ENCODE results near the gene ASB3.
"Not testable (repeated sequence)": the region's sequence is repeated elsewhere in the genome, so short reads cannot be mapped to it uniquely, and the experiment has no call there.

ASB3 gene, protein sequence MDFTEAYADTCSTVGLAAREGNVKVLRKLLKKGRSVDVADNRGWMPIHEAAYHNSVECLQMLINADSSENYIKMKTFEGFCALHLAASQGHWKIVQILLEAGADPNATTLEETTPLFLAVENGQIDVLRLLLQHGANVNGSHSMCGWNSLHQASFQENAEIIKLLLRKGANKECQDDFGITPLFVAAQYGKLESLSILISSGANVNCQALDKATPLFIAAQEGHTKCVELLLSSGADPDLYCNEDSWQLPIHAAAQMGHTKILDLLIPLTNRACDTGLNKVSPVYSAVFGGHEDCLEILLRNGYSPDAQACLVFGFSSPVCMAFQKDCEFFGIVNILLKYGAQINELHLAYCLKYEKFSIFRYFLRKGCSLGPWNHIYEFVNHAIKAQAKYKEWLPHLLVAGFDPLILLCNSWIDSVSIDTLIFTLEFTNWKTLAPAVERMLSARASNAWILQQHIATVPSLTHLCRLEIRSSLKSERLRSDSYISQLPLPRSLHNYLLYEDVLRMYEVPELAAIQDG

GRCh38 chr2:53786705-53787613 is at the start of gene ASB3, which contains the start of gene ERLEC1:
TSS of gene ASB3 (minus strand) at chr2:53786953. CDS start at chr2:53765572, 21,381 bp downstream.
TSS of gene ERLEC1 (plus strand) at chr2:53787044. CDS start at chr2:53787211, 167 bp downstream.
- peak; percentile 87 for DNase-seq (ENCODE audit: low read depth)

- DNase-seq (ENCODE audit: low read depth): not testable (repeated sequence)
These were observed 43.2 kb upstream of the ASB3 start for GRCh38 chr2:53829980-53830290.

- DNase-seq (ENCODE audit: low read depth): no peak
These were observed 42.7 kb upstream of the ASB3 start for GRCh38 chr2:53829273-53829979.

DNA sequence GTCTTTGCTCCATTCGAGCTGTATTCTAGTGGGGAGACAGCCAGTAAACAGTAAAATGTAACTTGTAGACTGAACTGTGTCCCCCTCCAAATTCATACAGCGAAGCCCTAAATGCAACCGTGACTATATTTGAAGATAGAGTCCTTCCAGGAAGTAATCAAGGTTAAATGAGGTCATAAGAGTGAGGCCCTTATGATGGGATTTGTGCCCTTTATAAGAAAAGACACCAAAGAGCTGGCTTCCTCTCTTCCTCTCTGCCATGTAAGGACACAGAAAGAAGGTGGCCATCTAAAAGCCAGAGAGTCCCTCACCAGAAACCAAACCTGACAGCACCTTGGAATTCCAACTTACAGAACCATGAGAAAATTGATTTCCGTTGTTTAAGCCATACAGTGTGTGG is 41.6 kb upstream of the ASB3 start:
- no peak for DNase-seq (ENCODE audit: low read depth)

DNA sequence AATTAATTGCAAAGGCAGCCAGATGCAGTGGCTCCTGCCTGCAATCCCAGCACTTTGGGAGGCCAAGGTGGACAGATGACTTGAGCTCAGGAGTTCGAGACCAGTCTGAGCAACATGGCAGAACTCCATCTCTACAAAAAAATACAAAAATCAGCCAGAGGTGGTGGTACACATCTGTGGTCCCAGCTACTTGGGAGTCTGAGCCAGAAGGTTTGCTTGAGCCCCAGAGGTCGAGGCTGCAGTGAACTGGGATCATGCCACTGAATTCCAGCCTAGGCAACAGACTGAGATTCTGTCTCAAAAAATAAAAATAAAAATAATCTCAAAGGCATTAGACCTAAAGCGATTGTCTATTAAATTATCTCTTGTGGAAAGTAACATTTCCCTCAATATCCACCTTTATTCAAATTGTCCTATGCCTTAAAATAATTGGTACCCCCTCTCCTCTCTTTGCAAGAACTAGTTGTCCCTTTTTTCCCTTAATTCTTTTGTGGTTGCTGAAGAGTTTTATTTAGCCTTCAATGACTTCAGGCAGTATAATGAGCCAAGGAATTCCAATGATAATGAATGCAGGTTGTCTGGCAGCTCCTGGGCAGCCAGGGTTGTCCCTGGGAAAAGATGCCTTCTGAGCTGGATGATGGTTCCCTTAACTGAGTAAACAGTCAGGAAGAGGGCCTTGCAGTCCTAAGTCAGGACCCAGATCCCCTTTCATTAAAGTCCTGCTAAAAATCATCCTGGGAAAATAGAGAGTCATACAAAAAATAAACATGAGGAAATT is 40.8 kb upstream of the ASB3 start:
- no peak for DNase-seq (ENCODE audit: low read depth)

DNA sequence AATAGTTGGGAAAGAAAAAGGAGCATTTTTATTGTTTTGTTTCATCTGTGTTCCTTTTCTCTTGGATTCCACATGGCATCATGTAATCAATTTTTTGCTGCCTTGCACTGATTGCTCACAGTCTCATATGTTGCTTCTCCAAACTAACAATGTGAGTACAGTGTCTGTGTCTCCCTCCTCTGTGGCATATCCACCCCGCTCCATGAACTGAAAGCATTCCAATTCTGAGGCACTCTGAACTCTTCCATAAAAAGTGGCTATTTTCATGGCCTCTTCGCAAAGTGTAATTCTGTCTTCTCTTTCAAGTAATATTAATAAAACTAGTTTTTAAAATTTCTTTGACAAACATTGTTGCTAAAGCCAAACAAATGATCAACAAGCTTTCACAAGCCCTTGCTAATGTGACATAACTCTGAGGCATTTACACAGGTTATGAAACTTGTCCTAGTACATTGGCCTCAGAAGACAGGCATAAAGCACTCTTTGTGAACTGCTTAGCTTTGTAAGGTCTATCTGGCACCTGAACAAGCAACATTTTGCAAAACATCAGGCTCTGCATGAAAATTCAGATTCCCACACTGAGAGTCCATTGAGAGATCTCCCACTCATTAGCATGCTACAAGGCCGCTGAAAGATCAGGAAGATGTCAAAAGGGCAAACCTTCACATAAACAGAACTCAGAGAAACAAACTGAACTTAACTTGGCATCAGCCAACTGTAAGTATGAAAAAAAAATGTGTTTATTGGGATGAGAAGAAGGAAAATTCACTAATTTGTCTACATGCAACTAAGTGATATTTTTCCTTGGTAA is 40.0 kb upstream of the ASB3 start:
- DNase-seq (ENCODE audit: low read depth): no peak

- no peak for DNase-seq (ENCODE audit: low read depth)
These were observed 39.3 kb upstream of the ASB3 start for GRCh38 chr2:53826030-53826410.

- DNase-seq (ENCODE audit: low read depth): not testable (repeated sequence)
These were observed 36.9 kb upstream of the ASB3 start for GRCh38 chr2:53823639-53824038.

DNA sequence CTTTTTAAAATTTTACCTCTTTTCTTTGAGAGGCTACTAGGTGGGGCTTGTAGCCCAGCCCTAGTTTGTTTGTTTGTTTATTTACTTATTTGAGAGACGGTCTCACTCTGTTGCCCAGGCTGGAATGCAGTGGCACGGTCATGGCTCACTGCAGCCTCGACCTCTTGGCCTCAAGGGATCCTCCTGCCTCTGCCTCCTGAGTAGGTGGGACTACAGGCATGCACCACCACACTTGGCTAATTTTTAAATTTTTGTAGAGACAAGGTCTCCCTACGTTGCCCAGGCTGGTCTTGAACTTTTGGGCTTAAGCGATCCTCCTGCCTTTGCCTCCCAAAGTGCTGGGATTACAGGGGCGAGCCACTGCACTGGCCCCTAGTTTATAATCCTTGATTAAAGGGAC is 35.1 kb upstream of the ASB3 start:
- DNase-seq (ENCODE audit: low read depth): no peak

- DNase-seq (ENCODE audit: low read depth): no peak
These were observed 34.0 kb upstream of the ASB3 start for GRCh38 chr2:53820711-53821110.

GRCh38 chr2:53820048-53820447 is 33.3 kb upstream of the ASB3 start:
- no peak for DNase-seq (ENCODE audit: low read depth)

DNA sequence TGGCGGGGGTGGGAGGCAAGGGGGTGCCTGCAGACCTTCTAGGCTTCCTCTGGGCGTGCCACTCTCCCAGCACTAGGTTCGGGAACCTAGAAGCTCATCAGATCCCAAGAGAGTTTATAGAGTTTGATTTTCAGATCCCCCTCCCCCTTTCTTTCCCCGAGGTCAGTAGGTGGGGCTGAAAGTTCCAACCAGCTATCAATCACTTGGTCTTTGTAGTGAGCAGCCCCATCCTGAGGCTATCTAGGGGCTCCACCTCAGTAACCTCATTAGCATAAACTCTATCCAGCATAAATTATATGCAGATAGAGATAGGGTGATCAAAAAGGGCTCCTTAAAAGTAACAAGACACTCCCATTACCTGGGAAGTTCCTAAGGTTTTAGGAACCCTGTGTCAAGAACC is 32.9 kb upstream of the ASB3 start:
- no peak for DNase-seq (ENCODE audit: low read depth)

- DNase-seq (ENCODE audit: low read depth): no peak
These were observed 32.2 kb upstream of the ASB3 start for GRCh38 chr2:53818854-53819435.

DNA sequence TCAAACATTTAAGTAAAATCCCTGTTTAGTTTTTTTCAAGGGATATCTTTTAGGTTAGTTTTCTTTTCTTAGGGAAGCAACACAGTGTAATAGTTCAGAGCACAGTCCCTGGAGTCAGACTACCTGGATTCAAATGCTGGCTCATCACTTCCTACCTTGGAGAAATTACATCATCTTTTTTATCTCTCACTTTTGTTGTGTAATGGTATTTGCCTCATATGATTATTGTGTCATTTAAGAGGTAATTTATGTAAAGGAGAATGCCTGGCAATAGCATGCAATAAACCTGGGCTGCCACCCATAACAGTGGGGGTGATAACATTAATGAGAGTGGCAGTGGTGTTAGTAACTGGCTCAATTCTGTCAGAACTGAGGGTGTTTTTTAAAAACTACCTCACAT is 26.4 kb upstream of the ASB3 start:
- DNase-seq (ENCODE audit: low read depth): no peak

- no peak for DNase-seq (ENCODE audit: low read depth)
These were observed 24.8 kb upstream of the ASB3 start for GRCh38 chr2:53811601-53812000.

DNA sequence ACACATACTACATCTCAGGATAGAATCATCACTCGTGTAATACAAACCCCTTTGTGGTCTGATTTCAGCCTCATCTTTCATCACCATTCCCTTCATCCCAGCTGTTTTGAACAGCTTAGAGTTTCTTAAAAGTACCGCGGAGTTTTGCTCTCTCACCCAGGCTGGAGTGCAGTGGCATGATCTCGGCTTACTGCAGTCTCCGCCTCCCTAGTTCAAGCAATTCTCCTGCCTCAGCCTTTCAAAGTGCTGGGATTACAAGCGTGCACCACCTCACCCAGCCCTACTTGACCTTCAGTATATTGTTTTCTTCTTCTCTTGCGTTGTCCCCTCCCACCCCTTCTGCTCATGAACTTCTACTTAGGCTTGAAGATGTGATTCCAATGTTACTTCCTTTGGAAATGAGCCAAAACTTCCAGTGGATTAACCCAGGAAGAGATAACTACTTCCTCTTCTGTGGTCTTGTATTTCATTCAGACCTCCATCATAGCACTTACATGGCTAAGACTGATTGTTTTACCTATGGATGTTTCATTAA is 15.9 kb upstream of the ASB3 start:
- no peak for DNase-seq (ENCODE audit: low read depth)

DNA sequence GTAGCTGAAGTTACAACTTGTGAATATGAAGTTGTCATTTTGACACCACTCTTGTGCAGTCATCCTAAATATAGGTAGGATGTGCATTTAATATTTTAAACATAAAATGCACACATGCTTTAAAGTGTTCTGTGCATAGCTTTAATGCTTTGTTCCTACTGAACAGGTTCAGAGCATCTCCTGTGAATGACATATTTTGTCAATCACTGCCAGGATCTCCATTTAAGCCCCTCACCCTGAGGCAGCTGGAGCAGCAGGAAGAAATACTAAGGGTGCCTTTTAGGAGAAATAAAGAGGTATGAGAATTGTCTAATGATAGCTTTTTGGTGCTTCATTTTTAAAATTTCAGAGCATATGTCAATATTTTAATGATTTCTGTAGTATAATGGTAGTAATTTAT is 14.8 kb upstream of the ASB3 start:
- DNase-seq (ENCODE audit: low read depth): no peak

DNA sequence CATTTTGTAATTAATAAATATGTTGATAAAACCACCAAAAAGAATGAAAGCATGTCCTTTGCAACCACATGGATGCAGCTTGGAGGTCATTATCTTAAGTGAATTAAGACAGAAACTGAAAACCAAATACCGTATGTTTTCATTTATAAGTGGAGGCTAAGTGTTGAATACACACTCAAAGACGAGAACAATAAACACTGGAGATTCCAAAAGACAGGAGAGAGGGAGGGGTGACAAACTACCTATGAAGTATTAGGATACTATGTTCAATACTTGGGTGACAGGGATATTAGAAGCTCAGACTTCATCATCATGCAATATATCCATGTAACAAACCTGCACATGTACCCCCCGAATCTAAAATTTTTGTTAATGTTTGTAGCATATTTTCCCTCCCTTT is 7.1 kb upstream of the ASB3 start:
- DNase-seq (ENCODE audit: low read depth): no peak

- no peak for DNase-seq (ENCODE audit: low read depth)
These were observed 6.5 kb upstream of the ASB3 start for GRCh38 chr2:53793261-53793660.

Data from T-helper 22 cell (primary cell).